GM20000 (cell line): ENCODE data around the gene LRRTM2.

ENCODE experiments used
- DNase-seq: peaks from one replicate; pipeline ENCODE4 v3.0.0; 2012; ENCODE audit warnings: low spot score
- CTCF ChIP-seq: IDR thresholded peaks from 2 replicates; pipeline ENCODE4 v1.5.1; 2012; ENCODE audit warnings: mild to moderate bottlenecking, control low read depth; ENCODE audit errors: extremely low read depth, missing control alignments

The LRRTM2 gene

DNA sequence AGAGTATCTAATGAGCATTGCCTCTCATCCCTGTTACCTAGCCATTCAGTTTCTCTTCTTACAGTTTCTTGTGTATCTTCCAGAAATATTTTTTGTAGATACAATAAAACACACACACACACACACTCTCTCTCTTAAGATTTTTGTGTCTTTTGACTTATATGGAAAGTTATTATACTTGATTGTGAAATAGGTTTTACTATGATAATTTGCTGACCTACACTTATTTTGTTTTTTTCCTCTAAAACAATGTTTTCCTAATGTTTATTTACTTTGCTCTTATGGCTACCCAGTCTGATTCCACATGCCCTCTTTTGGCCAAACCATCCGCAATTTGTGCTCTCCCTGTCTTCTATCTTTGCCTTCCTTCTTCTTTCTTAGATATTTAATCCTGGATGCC lies 25.3 kb downstream of the LRRTM2 start:
- TF ChIP-seq CTCF = no peak
- DNase-seq = no peak

- no peak for TF ChIP-seq CTCF
- no peak for DNase-seq
Observed at GRCh38 chr5:138849439-138849838, 25.7 kb downstream of the LRRTM2 start.

- no peak for DNase-seq
- TF ChIP-seq CTCF = no peak
Observed at GRCh38 chr5:138844812-138845513, 30.2 kb downstream of the LRRTM2 start.

DNA sequence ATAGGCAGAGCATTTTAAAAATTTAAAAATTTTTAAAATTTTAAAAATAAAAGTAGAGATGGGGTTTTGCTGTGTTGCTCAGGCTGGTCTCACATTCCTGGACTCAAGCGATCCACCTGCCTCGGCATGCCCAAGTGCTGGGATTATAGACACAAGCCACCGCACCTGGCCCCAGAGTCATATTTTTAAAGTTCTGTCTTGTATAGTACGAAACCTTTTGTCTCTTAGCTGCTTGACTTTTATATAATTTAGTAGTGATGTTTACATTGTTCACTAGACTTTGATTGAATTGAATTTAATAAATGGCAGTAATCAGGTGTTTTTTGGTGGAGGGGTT lies 31.0 kb downstream of the LRRTM2 start:
- TF ChIP-seq CTCF = no peak
- DNase-seq = no peak

DNA sequence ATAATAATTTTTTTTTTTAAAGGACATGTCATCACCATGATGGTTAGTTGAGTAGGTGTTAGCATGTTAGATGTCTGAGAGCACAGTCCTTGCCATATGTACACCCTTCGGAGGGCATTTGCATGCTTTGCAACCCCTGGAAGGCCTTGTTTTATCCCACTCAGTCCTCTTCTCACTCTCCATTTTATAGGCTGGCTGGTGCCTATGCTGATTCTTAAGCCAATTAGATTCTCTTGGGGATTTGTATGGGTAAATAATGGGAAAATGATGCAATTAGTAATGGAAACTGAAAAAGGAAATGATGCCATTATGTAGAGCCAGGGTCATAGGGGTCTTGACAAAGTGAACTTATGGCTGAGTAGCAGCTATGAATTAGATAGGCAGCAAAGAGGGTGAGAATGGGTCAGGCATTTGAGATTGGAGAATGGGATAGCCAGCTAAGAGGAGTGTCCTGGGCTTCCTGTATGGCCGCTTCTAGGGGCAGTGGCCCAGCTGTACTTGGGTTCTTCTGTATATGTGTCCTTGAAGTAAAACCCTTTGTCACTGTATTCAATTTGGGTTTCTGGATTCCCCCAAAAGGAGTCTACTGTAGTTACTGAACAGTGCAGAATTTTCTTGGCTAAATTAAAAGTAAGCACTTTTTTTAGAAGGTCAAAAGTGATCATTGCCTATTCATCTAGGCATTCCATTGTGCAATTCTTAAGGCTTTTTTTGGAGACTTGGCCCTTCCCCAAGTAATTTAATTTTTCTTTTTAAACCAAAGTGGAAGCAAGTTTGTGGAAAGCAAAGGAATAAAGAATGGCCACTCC lies 31.6 kb downstream of the LRRTM2 start:
- no peak for DNase-seq
- TF ChIP-seq CTCF = no peak

- no peak for TF ChIP-seq CTCF
- DNase-seq = no peak
Observed at GRCh38 chr5:138841531-138841930, 33.6 kb downstream of the LRRTM2 start.

GRCh38 chr5:138840103-138840502 lies 35.0 kb downstream of the LRRTM2 start:
- TF ChIP-seq CTCF = no peak

More at GRCh38 chr5:138840103-138840502, 35.0 kb downstream of the LRRTM2 start:
- DNase-seq = no peak
